Thoracic aorta (tissue), 2 donors: ENCODE results near the gene GIMAP1. TPM values are rescaled to one million over a fixed set of nuclear protein-coding genes. Genes with fewer than 3 reads are reported as not detected.

ENCODE experiments used
- ATAC-seq: fragments of 150-250 bp; one replicate; pipeline ENCODE4 v1.8.0; 2017; ENCODE audit warnings: low read depth; ENCODE audit not compliant: insufficient number of reproducible peaks, low FRiP score
- DNase-seq: peaks from one replicate; pipeline ENCODE4 v3.0.0-alpha.2; 2020; ENCODE audit warnings: low spot score
- H3K27ac ChIP-seq, 2 donors: fragments of 200-600 bp; sonication (generic); 1 replicate in 1 of 2; 2 replicates in 1 of 2; pipeline ENCODE4 v1.5.1; 2016; ENCODE audit warnings: mild to moderate bottlenecking in 2 of 2, moderate library complexity in 2 of 2
- H3K27me3 ChIP-seq: fragments of 200-600 bp; sonication (generic); replicated peaks from 2 replicates; pipeline ENCODE4 v1.6.0; 2016; ENCODE audit warnings: mild to moderate bottlenecking; ENCODE audit not compliant: insufficient read depth
- H3K36me3 ChIP-seq: fragments of 200-600 bp; sonication (generic); one replicate; pipeline ENCODE4 v1.5.1; 2016
- H3K4me1 ChIP-seq, 2 donors: fragments of 200-600 bp; sonication (generic); 1 replicate in 1 of 2; 2 replicates in 1 of 2; pipeline versions ENCODE4 v1.5.1 to v1.6.0; 2016; ENCODE audit warnings: low read depth in 2 of 2, mild to moderate bottlenecking in 1 of 2; ENCODE audit not compliant: control insufficient read depth in 1 of 2
- H3K4me3 ChIP-seq: fragments of 200-600 bp; sonication (generic); 2 replicates; pipeline ENCODE4 v1.5.1; 2016; ENCODE audit warnings: mild to moderate bottlenecking
- H3K9me3 ChIP-seq: fragments of 200-600 bp; sonication (generic); 2 replicates; pipeline ENCODE4 v1.5.1; 2016
- total RNA-seq, 2 donors: library from RNA; depleted of rRNA; stranded (reverse); fragments of >200 nt; gene quantifications; one replicate each; pipeline versions ENCODE4 v1.1.0 to v1.2.3, GENCODE V29; 2016
- TF ChIP-seq, protein P1 (sequence below): fragments of 200-600 bp; sonication (generic); IDR thresholded peaks from one replicate; pipeline ENCODE4 v1.5.1; 2019; ENCODE audit warnings: antibody characterized with exemption

The GIMAP1 gene
- total RNA-seq, 2 donors from 2014 or later = 4.2 to 7.8 TPM

DNA sequence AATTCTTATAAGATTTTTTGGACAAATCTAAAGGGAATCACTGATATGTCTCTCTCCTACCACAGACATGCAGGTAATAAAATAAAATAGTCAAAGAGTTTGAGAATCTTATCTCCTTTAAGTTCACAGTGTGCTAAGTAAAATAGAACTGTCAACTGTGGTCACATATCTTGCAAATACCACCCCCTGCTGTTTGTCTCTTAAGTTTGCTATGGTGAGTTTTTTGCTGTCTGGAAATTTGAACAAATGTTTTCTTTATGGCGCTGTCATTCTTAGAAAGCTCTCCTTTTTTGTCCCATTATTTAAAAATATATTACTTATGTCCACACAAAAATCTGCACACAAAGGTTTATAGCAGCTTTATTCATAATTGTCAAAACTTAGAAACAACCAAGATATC is 40.4 kb downstream of the GIMAP1 start:
- H3K27me3 ChIP-seq = no peaks in the 10 kb centered on the region
- TF ChIP-seq, protein P1, sequence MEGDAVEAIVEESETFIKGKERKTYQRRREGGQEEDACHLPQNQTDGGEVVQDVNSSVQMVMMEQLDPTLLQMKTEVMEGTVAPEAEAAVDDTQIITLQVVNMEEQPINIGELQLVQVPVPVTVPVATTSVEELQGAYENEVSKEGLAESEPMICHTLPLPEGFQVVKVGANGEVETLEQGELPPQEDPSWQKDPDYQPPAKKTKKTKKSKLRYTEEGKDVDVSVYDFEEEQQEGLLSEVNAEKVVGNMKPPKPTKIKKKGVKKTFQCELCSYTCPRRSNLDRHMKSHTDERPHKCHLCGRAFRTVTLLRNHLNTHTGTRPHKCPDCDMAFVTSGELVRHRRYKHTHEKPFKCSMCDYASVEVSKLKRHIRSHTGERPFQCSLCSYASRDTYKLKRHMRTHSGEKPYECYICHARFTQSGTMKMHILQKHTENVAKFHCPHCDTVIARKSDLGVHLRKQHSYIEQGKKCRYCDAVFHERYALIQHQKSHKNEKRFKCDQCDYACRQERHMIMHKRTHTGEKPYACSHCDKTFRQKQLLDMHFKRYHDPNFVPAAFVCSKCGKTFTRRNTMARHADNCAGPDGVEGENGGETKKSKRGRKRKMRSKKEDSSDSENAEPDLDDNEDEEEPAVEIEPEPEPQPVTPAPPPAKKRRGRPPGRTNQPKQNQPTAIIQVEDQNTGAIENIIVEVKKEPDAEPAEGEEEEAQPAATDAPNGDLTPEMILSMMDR = no peak
- no peak overlapping the region for H3K4me3 ChIP-seq
- H3K9me3 ChIP-seq = no peaks in the 10 kb centered on the region
- H3K36me3 ChIP-seq = no peaks in the 10 kb centered on the region
- DNase-seq (no peak), ATAC-seq (no peak)
- H3K27ac ChIP-seq = no peak overlapping the region
- H3K4me1 ChIP-seq = no peaks in the 10 kb centered on the region

DNA sequence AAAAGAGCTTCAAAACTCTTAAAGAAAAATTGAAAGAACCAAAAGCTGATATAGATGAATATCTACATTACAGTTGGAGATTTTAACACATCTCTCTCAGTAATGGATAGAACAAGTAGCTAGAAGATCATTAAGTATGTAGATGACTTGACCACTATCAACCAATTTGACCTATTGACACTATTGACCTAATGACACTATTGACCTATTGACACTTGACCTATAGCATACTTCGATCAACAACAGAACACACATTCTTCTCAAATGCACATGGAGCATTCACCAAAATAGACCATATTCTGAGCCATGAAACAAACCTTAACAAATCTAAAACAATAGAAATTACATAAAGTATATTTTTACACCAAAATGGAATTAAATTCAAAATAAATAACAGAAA is 43.1 kb downstream of the GIMAP1 start:
- TF ChIP-seq, protein P1 = no peak
- no peaks in the 10 kb centered on the region for H3K4me1 ChIP-seq
- no peak overlapping the region for H3K4me3 ChIP-seq
- H3K9me3 ChIP-seq = no peaks in the 10 kb centered on the region
- no peak overlapping the region for H3K27ac ChIP-seq
- no peak for ATAC-seq
- no peaks in the 10 kb centered on the region for H3K27me3 ChIP-seq
- no peak for DNase-seq
- H3K36me3 ChIP-seq = no peaks in the 10 kb centered on the region

DNA sequence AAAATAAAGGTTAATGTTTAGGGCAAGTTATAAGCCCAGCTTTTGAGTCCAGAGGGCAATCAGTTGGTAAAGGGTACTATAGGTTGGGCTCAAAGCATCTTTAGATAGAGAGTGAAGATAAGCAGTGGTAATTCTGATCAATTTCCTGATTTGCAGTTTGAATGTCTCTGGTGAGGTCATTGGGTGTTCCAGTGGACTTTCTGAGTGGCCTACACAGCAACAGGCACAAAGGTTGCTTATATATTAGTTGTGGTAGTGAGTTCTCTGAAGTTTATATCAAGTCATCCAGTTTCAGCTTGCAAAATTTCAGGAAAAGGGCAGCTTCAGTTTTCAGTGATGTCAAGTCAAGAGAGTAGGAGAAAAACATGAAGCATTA is 49.9 kb downstream of the GIMAP1 start:
- H3K27ac ChIP-seq = no peak overlapping the region
- H3K4me3 ChIP-seq = no peak overlapping the region
- DNase-seq (no peak), ATAC-seq (no peak)
- no peaks in the 10 kb centered on the region for H3K27me3 ChIP-seq
- no peaks in the 10 kb centered on the region for H3K9me3 ChIP-seq
- H3K36me3 ChIP-seq = no peaks in the 10 kb centered on the region
- TF ChIP-seq, protein P1 = no peak
- H3K4me1 ChIP-seq = no peaks in the 10 kb centered on the region

DNA sequence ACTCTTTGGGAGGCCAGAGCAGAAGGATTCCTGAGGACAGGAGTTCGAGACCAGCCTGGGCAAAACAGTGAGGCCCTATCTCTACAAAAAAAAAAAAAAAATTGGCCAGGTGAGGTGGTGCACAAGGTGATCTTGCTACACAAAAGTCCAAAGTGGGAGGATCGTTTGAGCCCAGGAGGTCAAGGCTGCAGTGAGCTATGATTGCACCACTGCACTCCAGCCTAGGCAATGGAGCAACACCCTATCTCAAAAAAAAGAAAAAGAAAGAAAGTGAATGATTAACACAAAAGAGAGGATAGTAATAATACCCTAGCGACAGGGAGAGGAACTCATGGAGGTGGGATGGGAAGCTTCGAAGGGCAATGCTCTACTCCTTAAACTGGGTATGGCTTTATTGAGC is 53.4 kb downstream of the GIMAP1 start:
- H3K4me3 ChIP-seq = no peak overlapping the region
- H3K36me3 ChIP-seq = no peaks in the 10 kb centered on the region
- TF ChIP-seq, protein P1 = no peak
- no peaks in the 10 kb centered on the region for H3K27me3 ChIP-seq
- H3K27ac ChIP-seq = no peak overlapping the region
- ATAC-seq (no peak), DNase-seq (no peak)
- no peaks in the 10 kb centered on the region for H3K4me1 ChIP-seq
- H3K9me3 ChIP-seq = no peaks in the 10 kb centered on the region

Other genes with a start within 250 kb of the GIMAP1 start
- gene GIMAP7, start 201.7 kb upstream of the GIMAP1 start, total RNA-seq = 10 to 100 TPM; 12.6 to 21.4 TPM
- gene GIMAP4, start 149.2 kb upstream of the GIMAP1 start, total RNA-seq = 10 to 100 TPM; 12.3 to 29.3 TPM
- 10 to 100 TPM; 20.3 to 41.1 TPM for gene GIMAP6, start 84.2 kb upstream of the GIMAP1 start, total RNA-seq
- gene GIMAP2, start 30.9 kb upstream of the GIMAP1 start, total RNA-seq = 10 to 100 TPM in 1 of 2 donors, 1 to 10 TPM in 1; 5.9 to 18.0 TPM
- gene GIMAP5, start 20.8 kb downstream of the GIMAP1 start, total RNA-seq = 10 to 100 TPM; 35.9 to 55.0 TPM
- 10 to 100 TPM; 21.0 to 25.2 TPM for gene TMEM176B, start 83.8 kb downstream of the GIMAP1 start, total RNA-seq
- 10 to 100 TPM in 1 of 2 donors, 1 to 10 TPM in 1; 9.1 to 23.4 TPM for gene TMEM176A, start 84.2 kb downstream of the GIMAP1 start, total RNA-seq
- gene AOC1, start 135.9 kb downstream of the GIMAP1 start, total RNA-seq = not detected